Activated CD8-positive, alpha-beta memory T cell treated with anti-CD3 and anti-CD28 coated beads for 24 hours (primary cell): ENCODE data around the gene ZP3.
A peak's percentile ranks its signal among the peaks of the same experiment; 100 is the strongest.
"Not testable (repeated sequence)": the region's sequence is repeated elsewhere in the genome, so short reads cannot be mapped to it uniquely, and the experiment has no call there.

Source experiments
- DNase-seq: peaks from one replicate; pipeline ENCODE4 v3.0.0-alpha.2; 2020

The ZP3 gene

GRCh38 chr7:76407718-76408117 is 17.0 kb upstream of the ZP3 start:
- no peak for DNase-seq

GRCh38 chr7:76408121-76408560 is 16.6 kb upstream of the ZP3 start:
- no peak for DNase-seq

- no peak for DNase-seq
Measured at GRCh38 chr7:76409537-76409936, 15.2 kb upstream of the ZP3 start, which contains the start of gene SSC4D. Gene SSC4D (minus strand): TSS chr7:76409697. CDS start chr7:76404439, 5,258 bp downstream.

GRCh38 chr7:76411626-76412025 is 13.1 kb upstream of the ZP3 start:
- DNase-seq = no peak

- DNase-seq = no peak
Measured at GRCh38 chr7:76412249-76412648, 12.5 kb upstream of the ZP3 start.

- DNase-seq = not testable (repeated sequence)
Measured at GRCh38 chr7:76417654-76418310, 7.0 kb upstream of the ZP3 start.

GRCh38 chr7:76421097-76421496 is 3.7 kb upstream of the ZP3 start:
- DNase-seq = not testable (repeated sequence)

- no peak for DNase-seq
Measured at GRCh38 chr7:76423666-76424412, 911 bp upstream of the ZP3 start.

- no peak for DNase-seq
Measured at GRCh38 chr7:76425156-76425555, 406 bp downstream of the ZP3 start.

GRCh38 chr7:76425558-76425957 is 808 bp downstream of the ZP3 start:
- DNase-seq = not testable (repeated sequence)

- no peak for DNase-seq
Measured at GRCh38 chr7:76426246-76426645, 1.5 kb downstream of the ZP3 start.

GRCh38 chr7:76427635-76428034 is 2.9 kb downstream of the ZP3 start:
- no peak for DNase-seq

GRCh38 chr7:76428149-76428823 is 3.5 kb downstream of the ZP3 start:
- DNase-seq = no peak

- DNase-seq = no peak
Measured at GRCh38 chr7:76428868-76429805, 4.4 kb downstream of the ZP3 start.

GRCh38 chr7:76430211-76430610 is 5.5 kb downstream of the ZP3 start:
- peak; percentile 21 for DNase-seq

- DNase-seq = no peak
Measured at GRCh38 chr7:76430836-76431235, 6.1 kb downstream of the ZP3 start.

- DNase-seq = peak; percentile 72
Measured at GRCh38 chr7:76437873-76438272, 13.1 kb downstream of the ZP3 start.

GRCh38 chr7:76439120-76439888 is 14.6 kb downstream of the ZP3 start:
- not testable (repeated sequence) for DNase-seq

GRCh38 chr7:76440404-76440803 is 15.7 kb downstream of the ZP3 start:
- DNase-seq = not testable (repeated sequence)

GRCh38 chr7:76441792-76442191 is 17.0 kb downstream of the ZP3 start:
- DNase-seq = not testable (repeated sequence)

- DNase-seq = not testable (repeated sequence)
Measured at GRCh38 chr7:76442664-76443446, 18.1 kb downstream of the ZP3 start.
